Effector CD8-positive, alpha-beta T cell (primary cell): Measurements from ENCODE around the gene OR13A1.
"Not testable (repeated sequence)": the region's sequence is repeated elsewhere in the genome, so short reads cannot be mapped to it uniquely, and the experiment has no call there.

ENCODE experiments used
- DNase-seq: peaks from one replicate; lab custom pipeline; 2025; lab: John Stamatoyannopoulos, UW
- total RNA-seq, 4 experiments: gene quantifications; one replicate each; lab custom pipeline; 2026; lab: John Stamatoyannopoulos, UW

OR13A1 gene, protein sequence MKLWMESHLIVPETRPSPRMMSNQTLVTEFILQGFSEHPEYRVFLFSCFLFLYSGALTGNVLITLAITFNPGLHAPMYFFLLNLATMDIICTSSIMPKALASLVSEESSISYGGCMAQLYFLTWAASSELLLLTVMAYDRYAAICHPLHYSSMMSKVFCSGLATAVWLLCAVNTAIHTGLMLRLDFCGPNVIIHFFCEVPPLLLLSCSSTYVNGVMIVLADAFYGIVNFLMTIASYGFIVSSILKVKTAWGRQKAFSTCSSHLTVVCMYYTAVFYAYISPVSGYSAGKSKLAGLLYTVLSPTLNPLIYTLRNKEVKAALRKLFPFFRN
- 0 to 0.18 (median 0.06) reads per million in 4 experiments for total RNA-seq

DNA sequence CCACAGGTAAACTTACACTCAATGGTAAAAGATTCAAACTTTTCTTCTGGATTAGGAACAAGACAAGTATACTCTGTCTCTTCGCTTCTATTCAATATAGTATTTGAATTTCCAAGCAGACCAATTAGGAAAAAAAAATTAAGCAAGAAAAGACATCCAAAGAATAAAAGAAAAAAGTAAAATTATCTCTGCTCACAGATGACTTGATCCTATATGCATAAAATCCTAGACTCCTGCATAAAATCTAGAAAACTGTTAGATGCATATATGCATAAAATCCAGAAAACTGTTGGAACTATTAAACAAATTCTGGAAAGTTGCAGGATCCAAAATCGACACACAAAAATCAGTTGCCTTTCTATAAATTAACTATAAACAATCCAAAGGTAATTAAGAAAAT is at the start of gene OR13A1:
Gene OR13A1, minus strand, starts transcription at position 101 of the 400 bp plus-strand sequence. CDS start 11,186 bp downstream, outside the sequence.
- DNase-seq = no peak

DNA sequence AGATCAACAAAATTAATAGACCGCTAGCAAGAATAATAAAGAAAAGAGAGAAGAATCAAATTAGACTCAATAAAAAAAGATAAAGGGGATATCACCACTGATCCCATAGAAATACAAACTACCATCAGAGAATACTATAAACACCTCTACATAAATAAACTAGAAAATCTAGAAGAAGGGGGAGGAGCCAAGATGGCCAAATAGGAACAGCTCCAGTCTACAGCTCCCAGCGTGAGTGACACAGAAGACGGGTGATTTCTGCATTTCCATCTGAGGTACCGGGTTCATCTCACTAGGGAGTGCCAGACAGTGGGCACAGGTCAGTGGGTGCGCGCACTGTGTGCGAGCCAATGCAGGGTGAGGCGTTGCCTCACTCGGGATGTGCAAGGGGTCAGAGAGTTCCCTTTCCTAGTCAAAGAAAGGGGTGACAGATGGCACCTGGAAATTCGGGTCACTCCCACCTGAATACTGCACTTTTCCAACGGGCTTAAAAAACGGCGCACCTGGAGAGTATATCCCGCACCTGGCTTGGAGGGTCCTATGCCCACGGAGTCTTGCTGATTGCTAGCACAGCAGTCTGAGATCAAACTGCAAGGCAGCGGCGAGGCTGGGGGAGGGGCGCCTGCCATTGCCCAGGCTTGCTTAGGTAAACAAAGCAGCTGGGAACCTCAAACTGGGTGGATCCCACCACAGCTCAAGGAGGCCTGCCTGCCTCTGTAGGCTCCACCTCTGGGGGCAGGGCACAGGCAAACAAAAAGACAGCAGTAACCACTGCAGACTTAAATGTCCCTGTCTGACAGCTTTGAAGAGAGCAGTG is 46.8 kb upstream of the OR13A1 start:
- not testable (repeated sequence) for DNase-seq

DNA sequence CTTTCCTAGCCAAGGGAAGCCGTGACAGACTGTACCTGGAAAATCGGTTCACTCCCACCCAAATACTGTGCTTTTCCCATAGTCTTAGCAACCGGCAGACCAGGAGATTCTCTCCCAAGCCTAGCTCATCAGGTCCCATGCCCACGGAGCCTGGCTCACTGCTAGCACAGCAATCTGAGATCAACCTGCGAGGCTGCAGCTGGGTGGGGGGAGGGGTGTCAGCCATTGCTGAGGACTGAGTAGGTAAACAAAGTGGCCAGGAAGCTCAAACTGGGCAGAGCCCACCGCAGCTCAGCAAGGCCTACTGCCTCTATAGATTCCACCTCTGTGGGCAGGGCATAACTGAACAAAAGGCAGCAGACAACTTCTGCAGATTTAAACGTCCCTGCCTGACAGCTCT is 43.6 kb upstream of the OR13A1 start:
- not testable (repeated sequence) for DNase-seq

DNA sequence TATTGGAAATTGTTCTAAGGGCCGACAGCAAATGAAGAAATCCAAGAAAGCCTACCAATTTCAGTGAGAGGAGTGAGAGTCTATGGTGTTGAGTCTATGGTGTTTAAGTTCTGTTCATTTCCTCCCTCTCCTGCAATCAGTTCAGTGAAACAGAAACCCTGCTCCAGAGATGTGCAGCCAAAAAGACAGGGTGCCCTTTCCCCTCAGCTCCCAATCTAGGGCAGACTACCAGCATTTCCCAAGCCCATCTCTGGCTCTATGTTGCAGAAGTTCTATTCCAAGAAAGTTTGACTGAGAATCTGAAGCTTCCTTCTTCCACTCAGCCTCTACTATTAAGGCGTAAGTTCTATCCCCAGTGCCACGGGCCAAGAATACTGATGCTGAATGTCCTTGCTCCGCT is 40.1 kb upstream of the OR13A1 start:
- DNase-seq = no peak

DNA sequence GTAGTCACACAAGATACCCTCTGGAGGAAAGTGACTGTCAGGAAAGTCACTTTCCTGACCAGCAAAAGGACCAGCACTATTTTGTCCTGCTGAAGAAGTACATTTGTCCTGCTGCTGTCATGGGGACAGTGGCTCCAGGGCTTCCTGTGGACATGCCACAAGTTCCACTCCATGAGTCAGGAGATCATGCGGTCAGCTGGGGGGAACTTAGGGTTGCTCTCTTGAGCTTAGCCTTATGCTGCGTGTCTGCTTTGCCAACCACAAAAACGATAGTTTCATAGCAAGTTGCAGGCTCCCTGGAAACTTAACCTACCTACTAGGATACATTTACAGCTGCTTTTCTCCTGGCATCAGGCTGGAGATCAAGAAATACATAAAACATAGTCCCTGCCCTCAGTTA is 38.9 kb upstream of the OR13A1 start:
- no peak for DNase-seq

DNA sequence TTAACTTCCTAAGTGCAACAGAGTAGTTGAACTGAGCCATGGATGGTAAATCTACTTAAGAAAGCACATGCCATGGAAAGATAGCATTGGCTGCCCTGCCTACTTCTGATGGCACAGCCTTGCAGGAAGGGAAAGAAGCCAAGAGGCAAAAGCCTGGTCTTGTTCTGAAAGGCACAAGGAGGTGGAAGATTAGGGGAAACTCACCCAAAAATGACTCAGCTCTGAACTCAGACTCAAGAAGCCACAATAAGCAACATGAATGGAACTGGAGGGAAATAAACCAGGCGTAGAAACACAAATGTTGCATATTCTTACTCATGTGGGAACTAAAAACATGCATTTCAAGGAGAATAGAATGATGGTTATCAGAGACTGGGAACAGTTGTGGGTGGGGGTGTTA is 37.8 kb upstream of the OR13A1 start:
- no peak for DNase-seq

DNA sequence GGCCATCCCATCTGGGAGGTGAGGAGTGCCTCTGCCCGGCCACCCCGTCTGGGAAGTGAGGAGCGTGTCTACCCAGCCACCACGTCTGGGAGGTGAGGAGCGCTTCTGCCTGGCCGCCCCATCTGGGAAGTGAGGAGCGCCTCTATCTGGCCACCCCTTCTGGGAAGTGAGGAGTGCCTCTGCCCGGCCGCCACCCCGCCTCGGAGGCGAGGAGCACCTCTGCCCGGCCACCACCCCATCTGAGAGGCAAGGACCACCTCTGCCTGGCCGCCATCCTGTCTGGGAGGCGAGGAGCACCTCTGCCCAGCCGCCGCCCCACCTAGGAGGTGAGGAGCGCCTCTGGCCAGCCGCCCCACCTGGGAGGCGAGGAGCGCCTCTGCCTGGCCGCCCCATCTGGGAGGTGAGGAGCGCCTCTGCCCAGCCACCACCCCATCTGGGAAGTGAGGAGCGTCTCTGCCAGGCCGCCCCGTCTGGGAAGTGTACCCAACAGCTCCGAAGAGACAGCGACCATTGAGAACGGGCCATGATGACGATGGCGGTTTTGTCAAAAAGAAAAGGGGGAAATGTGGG is 32.9 kb upstream of the OR13A1 start:
- not testable (repeated sequence) for DNase-seq

DNA sequence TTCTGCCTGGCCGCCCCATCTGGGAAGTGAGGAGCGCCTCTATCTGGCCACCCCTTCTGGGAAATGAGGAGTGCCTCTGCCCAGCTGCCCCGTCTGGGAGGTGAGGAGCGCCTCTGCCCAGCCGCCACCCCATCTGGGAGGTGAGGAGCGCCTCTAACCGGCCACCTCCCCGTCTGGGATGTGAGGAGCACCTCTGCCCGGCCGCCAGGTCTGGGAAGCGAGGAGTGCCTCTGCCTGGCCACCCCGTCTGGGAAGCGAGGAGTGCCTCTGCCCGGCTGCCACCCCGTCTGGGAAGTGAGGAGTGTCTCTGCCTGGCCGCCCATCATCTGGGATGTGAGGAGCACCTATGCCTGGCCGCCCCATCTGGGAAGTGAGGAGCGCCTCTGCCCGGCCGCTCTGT is 32.1 kb upstream of the OR13A1 start:
- DNase-seq = not testable (repeated sequence)

DNA sequence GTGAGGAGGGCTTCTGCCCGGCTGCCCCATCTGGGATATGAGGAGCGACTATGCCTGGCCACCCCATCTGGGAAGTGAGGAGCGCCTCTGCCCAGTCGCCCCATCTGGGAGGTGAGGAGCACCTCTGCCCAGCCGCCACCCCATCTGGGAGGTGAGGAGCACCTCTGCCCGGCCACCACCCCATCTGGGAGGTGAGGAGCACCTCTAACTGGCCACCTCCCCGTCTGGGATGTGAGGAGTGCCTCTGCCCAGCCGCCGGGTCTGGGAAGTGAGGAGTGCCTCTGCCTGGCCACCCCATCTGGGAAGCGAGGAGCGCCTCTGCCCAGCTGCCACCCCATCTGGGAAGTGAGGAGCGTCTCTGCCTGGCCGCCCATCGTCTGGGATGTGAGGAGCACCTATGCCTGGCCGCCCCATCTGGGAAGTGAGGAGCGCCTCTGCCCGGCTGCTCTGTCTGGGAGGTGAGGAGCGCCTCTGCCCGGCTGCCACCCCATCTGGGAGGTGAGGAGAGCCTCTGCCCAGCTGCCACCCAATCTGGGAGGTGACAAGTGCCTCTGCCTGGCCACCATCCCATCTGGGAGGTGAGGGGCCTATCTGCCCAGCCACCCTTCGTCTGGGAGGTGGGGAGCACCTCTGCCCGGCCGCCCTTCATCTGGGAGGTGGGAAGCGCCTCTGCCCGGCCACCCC is 31.4 kb upstream of the OR13A1 start:
- DNase-seq = not testable (repeated sequence)

DNA sequence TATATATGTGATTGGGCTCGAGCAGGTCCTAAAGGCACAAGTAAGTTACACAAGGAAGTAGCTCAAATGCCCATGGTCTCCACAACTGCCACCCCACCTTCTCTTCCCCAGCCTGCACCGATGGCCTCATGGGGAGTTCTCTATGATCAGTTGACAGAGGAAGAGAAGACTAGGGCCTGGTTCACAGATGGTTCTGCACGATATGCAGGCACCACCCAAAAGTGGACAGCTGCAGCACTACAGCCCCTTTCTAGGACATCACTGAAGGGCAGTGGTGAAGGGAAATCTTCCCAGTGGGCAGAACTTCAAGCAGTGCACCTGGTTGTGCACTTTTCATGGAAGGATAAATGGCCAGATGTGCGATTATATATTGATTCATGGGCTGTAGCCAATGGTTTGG is 25.0 kb upstream of the OR13A1 start:
- DNase-seq = not testable (repeated sequence)

DNA sequence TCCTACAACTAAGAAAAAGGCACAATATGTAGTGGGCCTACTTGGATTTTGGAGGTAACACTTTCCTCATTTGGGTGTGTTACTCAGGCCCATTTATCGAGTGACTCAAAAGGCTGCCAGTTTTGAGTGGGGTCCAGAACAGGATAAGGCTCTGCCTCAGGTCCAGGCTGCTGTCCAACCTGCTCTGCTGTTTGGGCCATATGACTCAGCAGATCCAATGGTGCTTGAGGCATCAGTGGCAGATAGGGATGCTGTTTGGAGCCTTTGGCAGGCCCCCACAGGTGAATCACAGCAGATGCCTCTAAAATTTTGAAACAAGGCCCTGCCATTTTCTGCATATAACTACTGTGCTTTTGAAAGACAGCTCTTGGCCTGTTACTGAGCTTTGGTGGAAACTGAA is 24.5 kb upstream of the OR13A1 start:
- DNase-seq = no peak

DNA sequence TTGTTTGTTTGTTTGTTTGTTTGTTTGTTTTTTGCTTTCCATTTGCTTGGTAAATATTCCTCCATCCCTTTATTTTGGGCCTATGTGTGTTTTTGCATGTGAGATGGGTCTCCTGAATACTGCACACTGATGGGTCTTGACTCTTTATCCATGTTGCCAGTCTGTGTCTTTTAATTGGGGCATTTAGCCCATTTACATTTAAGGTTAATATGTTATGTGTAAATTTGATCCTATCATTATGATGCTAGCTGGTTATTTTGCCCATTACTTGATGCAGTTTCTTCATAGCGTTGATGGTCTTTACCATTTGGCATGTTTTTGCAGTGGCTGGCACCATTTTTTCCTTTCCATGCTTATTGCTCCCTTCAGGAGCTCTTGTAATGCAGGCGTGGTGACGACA is 16.4 kb upstream of the OR13A1 start:
- not testable (repeated sequence) for DNase-seq

DNA sequence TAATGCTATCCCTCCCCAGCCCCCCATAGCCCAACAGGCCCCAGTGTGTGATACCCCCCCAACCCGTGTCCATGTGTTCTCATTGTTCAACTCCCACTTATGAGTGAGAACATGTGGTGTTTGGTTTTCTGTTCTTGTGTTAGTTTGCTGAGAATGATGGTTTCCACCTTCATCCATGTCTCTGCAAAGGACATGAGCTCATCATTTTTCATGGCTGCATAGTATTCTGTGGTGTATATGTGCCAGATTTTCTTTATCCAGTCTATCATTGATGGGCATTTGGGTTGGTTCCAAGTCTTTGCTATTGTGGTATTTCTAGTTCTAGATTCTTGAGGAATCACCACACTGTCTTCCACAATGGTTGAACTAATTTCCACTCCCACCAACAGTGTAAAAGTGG is 11.5 kb upstream of the OR13A1 start:
- DNase-seq = not testable (repeated sequence)

DNA sequence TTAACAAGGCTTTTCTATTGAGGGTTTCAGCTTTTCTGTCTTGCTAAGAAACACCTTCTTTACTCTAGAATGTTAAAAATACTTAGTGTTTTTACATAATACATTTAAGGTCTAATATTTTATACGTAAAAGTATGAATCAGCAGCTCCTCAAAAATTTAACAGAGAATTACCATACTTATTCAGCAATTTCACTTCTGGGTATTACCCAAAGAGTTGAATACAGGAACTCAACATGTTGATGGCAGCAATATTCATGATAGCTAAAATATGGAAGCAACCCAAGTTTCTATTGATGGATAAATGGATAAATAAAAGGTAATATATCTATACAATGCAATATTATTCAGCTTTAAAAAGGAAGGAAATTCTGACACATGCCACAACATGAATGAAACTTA is 9.7 kb upstream of the OR13A1 start:
- no peak for DNase-seq

DNA sequence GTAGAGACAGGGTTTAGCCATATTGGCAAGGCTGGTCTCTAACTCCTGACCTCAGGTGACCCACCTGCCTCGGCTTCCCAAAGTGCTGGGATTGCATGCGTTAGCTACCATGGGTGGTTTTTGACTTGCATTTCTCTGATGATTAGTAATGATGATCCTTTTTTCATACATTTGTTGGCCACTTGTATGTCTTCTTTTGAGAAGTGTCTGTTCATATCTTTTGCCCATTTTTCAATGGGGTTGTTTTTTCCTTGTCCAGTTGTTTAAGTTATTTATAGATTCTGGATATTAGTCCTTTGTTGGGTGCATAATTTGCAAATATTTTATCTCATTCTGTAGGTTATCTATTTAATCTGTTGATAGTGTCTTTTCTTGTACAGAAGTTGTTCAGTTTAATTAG is 4.3 kb upstream of the OR13A1 start:
- no peak for DNase-seq

DNA sequence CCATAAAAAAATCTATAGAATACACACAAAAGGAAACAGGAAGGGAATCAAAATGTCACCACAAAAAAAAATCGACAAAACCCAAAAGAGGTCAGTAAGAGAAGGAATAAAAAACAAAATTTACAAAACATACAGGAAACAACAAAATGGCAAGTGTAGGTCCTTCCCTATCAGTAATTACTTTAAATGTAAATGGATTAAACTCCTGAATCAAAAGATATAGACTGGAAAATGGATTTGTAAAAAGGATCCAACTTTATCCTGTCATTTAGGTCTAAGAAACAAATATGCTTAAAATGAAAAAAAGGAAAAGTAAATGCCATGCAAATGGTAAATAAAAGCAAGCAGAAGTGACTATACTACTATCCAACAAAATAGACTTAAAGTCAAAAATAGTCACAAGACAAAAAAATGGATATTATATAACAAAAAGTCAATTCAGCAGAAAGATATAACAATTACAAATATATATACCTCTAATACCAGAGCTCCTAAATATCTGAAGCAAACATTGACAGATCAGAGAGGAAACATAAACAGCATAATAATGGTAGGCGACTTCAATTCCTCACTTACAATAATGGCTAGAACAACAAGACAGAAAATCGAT is 2.0 kb downstream of the OR13A1 start:
- no peak for DNase-seq

DNA sequence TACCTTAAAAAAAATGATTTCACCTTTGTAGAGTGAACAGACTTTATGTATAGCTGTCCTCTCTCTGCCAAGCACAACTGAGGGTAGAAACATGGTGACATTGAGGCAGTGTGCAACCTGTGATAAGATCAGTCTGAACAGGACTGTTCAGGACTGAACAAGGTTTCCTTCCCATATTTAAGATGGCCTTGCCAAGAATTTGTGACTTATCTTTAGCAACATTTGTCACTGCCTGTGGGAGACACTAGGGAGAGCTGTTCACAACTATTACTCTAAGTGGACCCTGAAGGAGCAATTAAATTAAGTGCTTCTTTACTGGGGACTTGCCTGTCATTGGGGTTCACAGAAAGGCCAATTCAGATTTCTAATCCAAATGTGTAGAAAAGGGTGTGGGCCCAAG is 6.7 kb downstream of the OR13A1 start:
- DNase-seq = no peak

DNA sequence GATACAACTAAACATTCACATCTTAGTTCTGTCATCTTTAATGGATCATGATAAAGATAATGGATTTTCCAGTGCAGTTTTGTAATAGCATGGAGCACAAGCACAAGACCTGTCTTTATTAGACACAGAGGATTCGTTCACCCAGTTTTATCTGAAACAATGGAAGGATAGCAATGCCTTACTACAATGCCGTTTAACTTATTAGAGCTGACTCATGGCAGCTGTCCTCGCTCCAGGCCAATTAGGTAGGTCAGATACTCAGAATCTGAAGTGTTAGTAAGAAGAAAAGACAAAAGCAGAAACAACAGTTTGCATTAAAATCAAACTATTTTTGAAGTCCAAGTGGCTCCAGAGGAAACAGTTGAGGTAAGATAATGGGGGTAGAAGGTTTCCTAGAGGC is 12.8 kb downstream of the OR13A1 start:
- no peak for DNase-seq

DNA sequence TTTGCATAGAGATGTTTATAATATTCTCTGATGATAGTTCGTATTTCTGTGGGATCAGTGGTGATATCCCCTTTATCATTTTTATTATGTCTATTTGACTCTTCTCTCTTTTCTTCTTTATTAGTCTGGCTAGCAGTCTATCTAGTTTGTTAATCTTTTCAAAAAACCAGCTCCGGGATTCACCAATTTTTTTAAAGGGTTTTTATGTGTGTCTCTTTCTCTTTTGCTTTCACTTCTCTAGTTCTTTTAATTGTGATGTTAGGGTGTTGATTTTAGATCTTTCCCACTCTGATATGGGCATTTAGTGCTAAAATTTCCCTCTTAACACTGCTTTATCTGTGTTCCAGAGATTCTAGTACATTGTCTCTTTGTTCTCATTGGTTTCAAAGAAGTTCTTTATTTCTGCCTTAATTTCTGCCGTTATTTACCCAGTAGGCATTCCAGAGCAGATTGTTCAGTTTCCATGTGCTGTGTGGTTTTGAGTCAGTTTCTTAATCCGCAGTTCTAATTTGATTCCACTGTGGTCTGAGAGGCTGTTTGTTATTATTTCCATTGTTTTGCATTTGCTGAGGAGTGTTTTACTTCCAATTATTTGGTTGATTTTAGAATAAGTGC is 17.0 kb downstream of the OR13A1 start:
- DNase-seq = not testable (repeated sequence)

DNA sequence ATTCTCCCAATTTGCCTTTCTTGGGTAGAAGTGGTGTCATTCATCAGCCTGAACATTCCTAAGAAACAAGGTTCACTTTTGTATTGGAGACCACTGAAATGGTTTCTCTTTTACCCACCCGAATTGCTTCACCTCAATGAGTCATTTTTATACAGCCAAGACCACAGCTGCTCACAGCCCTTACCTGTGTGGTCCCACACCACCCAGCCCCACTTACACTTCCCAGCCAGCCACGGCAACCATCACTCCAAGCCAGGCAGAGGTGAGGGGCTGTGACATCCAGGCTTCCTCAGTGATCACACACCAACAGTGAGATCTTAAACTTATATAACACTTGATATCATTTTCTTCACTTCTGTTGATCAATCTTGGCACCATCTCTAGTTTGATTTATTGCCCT is 20.7 kb downstream of the OR13A1 start:
- DNase-seq = no peak

DNA sequence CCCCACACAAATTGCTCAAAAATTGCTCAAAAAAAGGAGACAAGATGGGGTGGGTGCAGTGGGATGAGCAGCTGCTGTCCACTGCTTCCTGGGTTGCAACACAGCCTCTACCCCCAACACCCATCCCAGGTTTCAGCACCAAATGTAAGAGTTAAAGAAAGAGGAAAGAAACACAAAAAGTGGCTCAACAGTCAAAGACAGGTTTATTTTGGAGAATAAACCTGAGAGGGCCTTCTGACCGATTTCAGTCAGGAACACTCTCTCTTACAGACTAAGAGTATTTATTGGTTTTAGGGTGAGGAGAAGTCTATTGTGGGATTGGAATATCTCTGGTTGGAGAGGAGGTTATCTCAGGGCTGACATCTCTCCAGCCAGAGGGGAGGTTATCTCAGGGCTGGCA is 28.4 kb downstream of the OR13A1 start:
- DNase-seq = no peak
